Choroid plexus epithelial cell (primary cell): Measurements from ENCODE around the gene NMNAT2.

Experiments
- DNase-seq: peaks from one replicate; pipeline ENCODE4 v3.0.0-alpha.2; 2010; ENCODE audit warnings: low read depth
- H3K4me3 ChIP-seq: 2 replicates; pipeline ENCODE4 v1.5.1; 2011; ENCODE audit warnings: low read depth, mild to moderate bottlenecking, control low read depth, low read length, moderate library complexity
- CTCF ChIP-seq: conservative IDR thresholded peaks from 2 replicates; pipeline ENCODE4 v1.5.1; 2011; ENCODE audit warnings: low read depth, mild to moderate bottlenecking, control low read depth, inconsistent platforms, low read length, moderate library complexity

NMNAT2 gene

DNA sequence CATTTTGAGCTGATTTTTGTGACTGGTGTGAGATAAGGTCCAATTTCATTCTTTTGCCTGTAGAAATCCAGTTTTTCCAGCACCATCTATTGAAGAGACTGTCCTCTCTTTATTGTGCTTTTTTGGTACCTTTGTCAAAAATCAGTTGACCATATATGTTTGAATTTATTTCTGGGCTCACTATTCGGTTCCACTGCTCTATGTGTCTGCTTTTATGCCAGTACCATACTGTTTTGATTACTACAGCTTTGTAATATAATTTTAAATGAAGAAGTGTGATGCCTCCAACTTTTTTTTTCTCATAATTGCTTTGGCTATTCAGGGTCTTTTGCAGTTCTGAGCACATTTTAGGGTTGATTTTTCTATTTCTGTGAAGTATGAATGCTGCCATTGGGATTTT lies 163.1 kb downstream of the NMNAT2 start:
- H3K4me3 ChIP-seq, result no peak overlapping the region
- no peak for DNase-seq
- no peak for TF ChIP-seq CTCF

DNA sequence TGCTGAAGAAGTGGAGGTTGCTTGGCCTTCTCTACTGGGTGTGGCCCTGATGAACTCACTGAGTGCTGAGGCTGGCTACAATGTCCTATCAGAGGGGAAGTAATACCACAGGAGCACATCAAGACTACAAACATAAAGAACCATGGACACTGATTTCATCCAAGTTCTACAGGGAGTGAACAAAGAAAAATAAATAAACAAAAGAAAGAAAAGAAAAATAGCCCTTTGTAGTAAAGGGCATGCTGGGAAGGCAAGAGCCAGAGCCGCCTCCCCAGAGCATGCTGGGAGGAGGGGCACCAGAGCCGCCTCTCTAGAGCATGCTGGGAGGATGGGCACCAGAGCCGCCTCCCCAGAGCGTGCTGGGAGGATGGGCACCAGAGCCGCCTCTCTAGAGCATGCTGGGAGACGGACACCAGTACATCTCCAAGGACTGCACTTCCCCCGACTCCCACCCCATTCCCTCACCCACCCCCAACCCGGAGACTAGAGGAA lies 166.2 kb downstream of the NMNAT2 start:
- no peak for TF ChIP-seq CTCF
- no peak for DNase-seq
- no peak overlapping the region for H3K4me3 ChIP-seq

GRCh38 chr1:183251101-183251958 lies 166.8 kb downstream of the NMNAT2 start:
- DNase-seq, result no peak
- no peak for TF ChIP-seq CTCF
- H3K4me3 ChIP-seq, result no peak overlapping the region

GRCh38 chr1:183249941-183250452 lies 168.2 kb downstream of the NMNAT2 start:
- no peak overlapping the region for H3K4me3 ChIP-seq

DNA sequence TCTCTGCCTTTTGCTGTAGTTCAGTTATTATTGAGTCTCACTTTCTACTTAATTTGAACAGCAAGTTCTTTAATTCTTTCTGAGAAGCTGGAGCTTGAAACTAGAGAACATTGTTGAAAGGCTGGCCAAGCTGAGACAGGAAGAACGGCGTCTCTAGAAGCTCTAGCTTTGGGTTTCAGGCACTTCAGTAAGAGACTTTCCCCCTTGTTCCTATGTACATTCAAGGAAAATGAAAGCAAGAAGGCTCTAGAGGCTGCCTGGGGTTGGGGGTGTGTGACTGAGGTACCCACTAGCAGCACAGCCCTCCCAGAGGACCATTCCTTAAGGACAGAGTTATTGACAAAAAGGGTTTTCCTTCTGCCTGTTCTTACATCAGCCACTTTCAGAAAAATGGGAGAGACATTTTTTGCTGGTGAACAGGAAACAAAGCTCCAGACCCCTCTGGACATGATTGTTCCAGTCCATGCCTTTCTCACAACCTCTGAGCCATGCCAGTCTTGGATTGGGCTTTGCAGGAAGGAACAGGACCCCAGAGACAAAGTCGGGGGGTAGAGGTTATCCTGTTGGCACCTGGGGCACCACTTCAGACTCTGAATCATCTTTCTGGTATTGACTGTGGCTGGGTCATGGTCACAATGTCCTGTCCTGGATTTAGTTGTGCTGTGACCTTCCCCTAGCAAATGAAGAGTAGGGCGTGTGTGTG lies 169.0 kb downstream of the NMNAT2 start:
- no peak for DNase-seq
- TF ChIP-seq CTCF, result no peak
- H3K4me3 ChIP-seq, result no peak overlapping the region

More at GRCh38 chr1:183249941-183250452, 168.2 kb downstream of the NMNAT2 start:
- TF ChIP-seq CTCF, result no peak
- DNase-seq, result no peak

- H3K4me3 ChIP-seq, result no peak overlapping the region
- TF ChIP-seq CTCF, result no peak
- no peak for DNase-seq
Measured at GRCh38 chr1:183247931-183248330, 170.2 kb downstream of the NMNAT2 start.
